Measurements from ENCODE around the gene DOCK11.

- TF ChIP-seq CTCF (conservative IDR thresholded peaks at IDR 0.05; ENCODE audit: low read length) (no peak), EZH2phosphoT487 (IDR thresholded peaks at IDR 0.05; ENCODE audit: borderline replicate concordance) (no peak)
Measured at GRCh38 chrX:118694638-118695037, 199.0 kb downstream of the DOCK11 start.
